GM21723 (cell line): ENCODE measurements around the gene ZNF488.

Experiments used
- ATAC-seq: cut with Tn5 transposase; IDR thresholded peaks from one replicate; pipeline ENCODE4 v1.9.1; 2021; ENCODE audit warnings: mild to moderate bottlenecking, moderate library complexity; ENCODE audit not compliant: unreplicated experiment

The ZNF488 gene

DNA sequence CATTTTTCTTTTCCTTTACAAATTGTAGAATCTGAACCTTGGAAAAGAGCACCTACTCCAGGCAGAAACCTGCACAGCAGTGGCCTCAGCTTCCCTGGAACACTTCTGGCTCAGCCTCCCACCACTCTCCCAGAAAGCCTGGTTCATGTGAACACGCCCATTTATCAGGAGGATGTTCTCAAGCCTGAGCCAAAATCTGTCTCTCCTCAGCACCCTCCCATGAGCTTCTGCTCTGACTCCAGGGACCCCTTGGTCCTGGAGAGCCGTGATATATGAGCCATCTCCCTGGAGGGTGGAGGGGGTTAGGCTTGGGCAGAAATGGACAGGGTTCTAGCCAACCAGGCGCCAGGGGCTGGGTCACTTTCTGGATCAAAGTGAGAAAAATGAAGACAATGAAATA is 51.7 kb downstream of the ZNF488 start:
- ATAC-seq: no peak

GRCh38 chr10:47331954-47332353 is 52.1 kb downstream of the ZNF488 start:
- ATAC-seq: no peak

DNA sequence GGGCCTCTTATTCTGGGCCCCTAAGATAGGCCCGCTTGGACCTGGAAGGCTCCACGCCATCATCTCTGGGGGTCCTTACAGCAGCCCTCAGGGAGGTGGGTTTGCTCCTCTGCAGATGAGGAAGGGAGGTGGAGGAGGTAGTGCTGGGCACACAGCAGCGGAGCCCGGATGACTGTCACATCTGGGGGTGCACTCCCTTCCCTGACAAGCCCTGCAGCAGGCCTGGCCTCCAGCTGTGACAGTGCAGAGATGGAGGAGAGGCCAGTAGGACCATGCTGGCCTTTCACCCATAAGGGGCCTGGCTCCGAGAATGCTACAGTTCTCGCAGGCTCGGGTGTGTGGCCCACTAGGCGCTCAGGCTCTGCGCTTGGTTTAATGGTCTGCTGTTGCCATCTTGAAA is 52.6 kb downstream of the ZNF488 start:
- ATAC-seq: no peak

GRCh38 chr10:47330804-47331203 is 53.3 kb downstream of the ZNF488 start:
- ATAC-seq: no peak

GRCh38 chr10:47330366-47330765 is 53.7 kb downstream of the ZNF488 start:
- no peak for ATAC-seq

- ATAC-seq: no peak
Observed at GRCh38 chr10:47329855-47330254, 54.2 kb downstream of the ZNF488 start.

GRCh38 chr10:47326927-47327330 is 57.2 kb downstream of the ZNF488 start:
- no peak for ATAC-seq

- ATAC-seq: no peak
Observed at GRCh38 chr10:47326306-47326926, 57.7 kb downstream of the ZNF488 start.

GRCh38 chr10:47325303-47326291 is 58.5 kb downstream of the ZNF488 start:
- no peak for ATAC-seq

- ATAC-seq: no peak
Observed at GRCh38 chr10:47323636-47324296, 60.3 kb downstream of the ZNF488 start.

DNA sequence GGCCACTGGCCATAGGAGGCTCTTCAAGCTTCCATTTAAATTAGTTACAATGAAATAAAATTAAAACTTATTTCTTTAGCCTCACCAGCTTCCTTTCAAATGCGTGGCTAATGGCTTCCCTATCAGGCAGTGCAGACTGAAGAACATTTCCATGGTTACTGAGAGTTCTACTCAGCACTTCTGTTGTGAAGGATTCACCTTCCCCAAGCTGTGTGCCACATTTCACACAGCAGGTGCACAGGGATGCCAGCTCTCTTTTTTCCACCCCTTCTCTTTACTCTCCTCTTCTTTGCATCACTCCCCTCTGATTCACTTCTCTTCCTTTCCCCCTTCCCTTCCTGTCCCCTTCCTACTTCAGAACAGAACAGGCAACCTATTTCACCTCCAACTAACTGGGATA is 61.0 kb downstream of the ZNF488 start:
- no peak for ATAC-seq

GRCh38 chr10:47322300-47323061 is 61.6 kb downstream of the ZNF488 start, which contains the start of gene GDF2:
TSS of gene GDF2 (plus strand) at chr10:47322454. CDS start at chr10:47322669, 215 bp downstream.
- no peak for ATAC-seq

- no peak for ATAC-seq
Observed at GRCh38 chr10:47321521-47322195, 62.4 kb downstream of the ZNF488 start.

DNA sequence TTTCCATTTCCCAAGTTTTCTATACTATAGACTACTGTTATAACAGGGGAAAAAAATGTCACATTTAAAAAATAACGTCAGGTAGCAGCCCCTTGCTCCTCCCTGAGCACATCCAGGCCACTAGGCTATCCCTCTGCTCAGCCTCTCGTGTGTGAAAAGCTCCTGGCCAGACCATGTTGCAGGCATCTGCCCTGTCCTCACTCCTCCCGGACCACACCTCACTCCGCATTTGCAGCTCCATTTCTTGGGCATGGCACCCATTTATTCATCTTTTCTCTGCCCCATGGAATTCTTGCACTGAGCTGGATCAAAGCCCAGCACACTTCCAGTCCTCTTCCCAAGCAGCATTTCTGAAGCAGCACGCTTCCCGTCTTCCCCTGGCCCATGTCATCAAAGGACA is 63.3 kb downstream of the ZNF488 start:
- no peak for ATAC-seq

- no peak for ATAC-seq
Observed at GRCh38 chr10:47319784-47320183, 64.3 kb downstream of the ZNF488 start.

GRCh38 chr10:47318706-47319105 is 65.4 kb downstream of the ZNF488 start:
- ATAC-seq: no peak

GRCh38 chr10:47317251-47317650 is 66.8 kb downstream of the ZNF488 start:
- no peak for ATAC-seq

DNA sequence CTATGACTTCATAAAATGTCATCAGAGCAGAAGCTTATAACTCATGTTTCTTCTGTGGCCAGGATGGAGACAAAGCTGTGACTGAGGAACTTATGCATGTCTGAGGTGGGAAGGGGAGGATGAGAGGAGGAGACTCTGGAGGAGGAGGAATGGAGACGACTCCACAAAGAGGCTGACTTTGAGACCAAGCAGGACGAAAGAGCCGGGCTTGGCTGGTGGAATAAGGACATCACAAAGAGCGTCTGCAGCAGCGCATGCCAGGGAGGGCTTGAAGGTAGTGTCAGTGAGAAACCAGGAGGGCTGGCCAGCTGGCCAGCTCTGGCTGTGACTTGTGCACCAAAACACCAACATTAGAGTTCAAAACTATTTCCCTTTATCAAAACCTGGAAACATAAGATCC is 68.0 kb downstream of the ZNF488 start:
- ATAC-seq: no peak
